ENCODE results near the gene CALD1.

Gene CALD1

DNA sequence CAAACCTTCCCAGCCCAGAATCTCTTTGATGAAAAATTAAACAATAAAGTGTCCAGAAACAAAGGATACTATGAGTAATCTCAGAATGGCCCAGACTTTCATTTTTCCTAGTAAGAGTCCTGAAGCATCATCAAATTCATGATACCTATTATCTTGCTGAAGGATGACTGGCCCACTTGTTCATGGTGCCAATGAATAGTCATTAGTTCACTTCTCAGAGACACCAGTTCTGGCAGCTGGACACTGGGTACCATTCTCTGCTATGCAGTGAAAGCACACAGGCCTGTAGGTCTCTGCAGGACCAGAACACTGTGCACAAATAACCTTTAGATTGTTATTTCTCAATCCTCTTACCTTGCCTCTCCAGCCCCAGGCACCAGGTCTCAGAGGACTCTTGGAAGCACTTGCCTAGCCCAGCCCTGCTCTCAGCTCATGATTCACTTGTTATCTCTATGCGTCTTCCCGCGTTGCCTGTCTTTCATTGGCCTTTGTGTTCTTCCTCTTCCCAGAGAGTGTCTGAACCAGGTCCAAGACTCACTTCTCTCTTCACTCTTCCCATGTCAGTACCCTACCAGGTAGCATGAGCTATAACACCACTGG, 108.8 kb downstream of the CALD1 start:
- Histone ChIP-seq H3K9ac (ENCODE audit: low read length) (no peak overlapping the region), H3K27me3 (ENCODE audit: low read length) (no peaks in the 10 kb centered on the region), H3K9me2 (replicated peaks; ENCODE audit: insufficient read depth, low read length) (no peaks in the 10 kb centered on the region), H4K20me1 (ENCODE audit: low read depth, low read length) (no peaks in the 10 kb centered on the region), H3K9me3 (ENCODE audit: insufficient read depth, low read length) (no peaks in the 10 kb centered on the region), H3K4me3 (ENCODE audit: insufficient read depth, low read length, poor library complexity, severe bottlenecking) (no peak overlapping the region), H2AFZ (ENCODE audit: low read depth, low read length, severe bottlenecking) (no peak overlapping the region), H3K4me2 (ENCODE audit: low read depth, low read length, poor library complexity, severe bottlenecking) (no peak overlapping the region), H3K36me3 (ENCODE audit: low read length) (no peaks in the 10 kb centered on the region), H3F3A (ENCODE audit: insufficient read depth) (no peaks in the 10 kb centered on the region), H3K27ac (ENCODE audit: low read depth, low read length) (no peak overlapping the region), H3K79me2 (ENCODE audit: insufficient read depth, low read length) (no peaks in the 10 kb centered on the region)
- no peak for TF ChIP-seq EZH2phosphoT487 (conservative IDR thresholded peaks at IDR 0.05; ENCODE audit: low read length)
- TF ChIP-seq, protein P1, sequence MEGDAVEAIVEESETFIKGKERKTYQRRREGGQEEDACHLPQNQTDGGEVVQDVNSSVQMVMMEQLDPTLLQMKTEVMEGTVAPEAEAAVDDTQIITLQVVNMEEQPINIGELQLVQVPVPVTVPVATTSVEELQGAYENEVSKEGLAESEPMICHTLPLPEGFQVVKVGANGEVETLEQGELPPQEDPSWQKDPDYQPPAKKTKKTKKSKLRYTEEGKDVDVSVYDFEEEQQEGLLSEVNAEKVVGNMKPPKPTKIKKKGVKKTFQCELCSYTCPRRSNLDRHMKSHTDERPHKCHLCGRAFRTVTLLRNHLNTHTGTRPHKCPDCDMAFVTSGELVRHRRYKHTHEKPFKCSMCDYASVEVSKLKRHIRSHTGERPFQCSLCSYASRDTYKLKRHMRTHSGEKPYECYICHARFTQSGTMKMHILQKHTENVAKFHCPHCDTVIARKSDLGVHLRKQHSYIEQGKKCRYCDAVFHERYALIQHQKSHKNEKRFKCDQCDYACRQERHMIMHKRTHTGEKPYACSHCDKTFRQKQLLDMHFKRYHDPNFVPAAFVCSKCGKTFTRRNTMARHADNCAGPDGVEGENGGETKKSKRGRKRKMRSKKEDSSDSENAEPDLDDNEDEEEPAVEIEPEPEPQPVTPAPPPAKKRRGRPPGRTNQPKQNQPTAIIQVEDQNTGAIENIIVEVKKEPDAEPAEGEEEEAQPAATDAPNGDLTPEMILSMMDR (IDR thresholded peaks at IDR 0.05; ENCODE audit: insufficient read depth, low read length, poor library complexity, severe bottlenecking): no peak

GRCh38 chr7:134890246-134891240, 111.1 kb downstream of the CALD1 start:
- Histone ChIP-seq H3K9me3 (ENCODE audit: insufficient read depth, low read length) (peaks cover 2% of the 10 kb centered on the region; the same call in 1 of the 2 replicates), H3F3A (ENCODE audit: insufficient read depth) (no peaks in the 10 kb centered on the region), H3K36me3 (ENCODE audit: low read length) (no peaks in the 10 kb centered on the region), H2AFZ (ENCODE audit: low read depth, low read length, severe bottlenecking) (no peak overlapping the region), H3K4me2 (ENCODE audit: low read depth, low read length, poor library complexity, severe bottlenecking) (no peak overlapping the region), H3K9me2 (replicated peaks; ENCODE audit: insufficient read depth, low read length) (no peaks in the 10 kb centered on the region), H3K27me3 (ENCODE audit: low read length) (no peaks in the 10 kb centered on the region), H3K79me2 (ENCODE audit: insufficient read depth, low read length) (no peaks in the 10 kb centered on the region), H3K9ac (ENCODE audit: low read length) (no peak overlapping the region), H4K20me1 (ENCODE audit: low read depth, low read length) (no peaks in the 10 kb centered on the region), H3K27ac (ENCODE audit: low read depth, low read length) (no peak overlapping the region), H3K4me3 (ENCODE audit: insufficient read depth, low read length, poor library complexity, severe bottlenecking) (no peak overlapping the region)
- TF ChIP-seq, protein P1 (IDR thresholded peaks at IDR 0.05; ENCODE audit: insufficient read depth, low read length, poor library complexity, severe bottlenecking): no peak
- no peak for TF ChIP-seq EZH2phosphoT487 (conservative IDR thresholded peaks at IDR 0.05; ENCODE audit: low read length)

DNA sequence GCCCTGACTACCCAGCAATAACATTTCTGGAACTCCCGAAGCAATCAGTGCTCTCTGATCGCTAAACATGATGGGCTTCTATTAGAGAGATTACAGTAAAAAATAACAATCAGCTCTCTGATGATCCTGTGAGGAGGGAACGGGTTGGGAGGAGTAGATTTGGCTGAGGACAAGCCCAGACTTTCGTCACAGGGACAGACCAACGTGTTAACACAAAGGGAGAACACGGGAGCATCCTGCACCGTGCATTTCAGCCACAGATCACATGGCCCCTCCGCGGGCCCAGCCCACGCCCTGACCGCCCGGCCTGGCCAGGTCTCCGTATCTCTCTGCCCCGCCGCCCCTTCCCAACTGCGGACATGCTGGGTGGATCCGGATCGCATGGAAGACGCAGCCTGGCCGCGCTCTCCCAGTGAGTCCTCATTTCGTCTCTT, 111.8 kb downstream of the CALD1 start:
- no peaks in the 10 kb centered on the region for H3K27me3 ChIP-seq (ENCODE audit: low read length)
- no peaks in the 10 kb centered on the region for H3F3A ChIP-seq (ENCODE audit: insufficient read depth)
- H3K4me2 ChIP-seq (ENCODE audit: low read depth, low read length, poor library complexity, severe bottlenecking): no peak overlapping the region
- H3K36me3 ChIP-seq (ENCODE audit: low read length): no peaks in the 10 kb centered on the region
- H4K20me1 ChIP-seq (ENCODE audit: low read depth, low read length): no peaks in the 10 kb centered on the region
- H3K27ac ChIP-seq (ENCODE audit: low read depth, low read length): no peak overlapping the region
- no peak for TF ChIP-seq EZH2phosphoT487 (conservative IDR thresholded peaks at IDR 0.05; ENCODE audit: low read length)
- TF ChIP-seq, protein P1 (IDR thresholded peaks at IDR 0.05; ENCODE audit: insufficient read depth, low read length, poor library complexity, severe bottlenecking): no peak
- H3K9me3 ChIP-seq (ENCODE audit: insufficient read depth, low read length): peaks cover 7% of the 10 kb centered on the region; the same call in 1 of the 2 replicates
- H3K79me2 ChIP-seq (ENCODE audit: insufficient read depth, low read length): no peaks in the 10 kb centered on the region
- H3K9ac ChIP-seq (ENCODE audit: low read length): no peak overlapping the region
- H2AFZ ChIP-seq (ENCODE audit: low read depth, low read length, severe bottlenecking): no peak overlapping the region
- H3K9me2 ChIP-seq (replicated peaks; ENCODE audit: insufficient read depth, low read length): no peaks in the 10 kb centered on the region
- H3K4me3 ChIP-seq (ENCODE audit: insufficient read depth, low read length, poor library complexity, severe bottlenecking): no peak overlapping the region

All from SU-DHL-6 (cell line).